ENCODE measurements around the gene AADAC. TPM values are rescaled to one million over a fixed set of nuclear protein-coding genes. Genes with fewer than 3 reads are reported as not detected.

Gene AADAC
- total and polyA plus RNA-seq, 11 donors = 3.0 TPM; not detected in 10

DNA sequence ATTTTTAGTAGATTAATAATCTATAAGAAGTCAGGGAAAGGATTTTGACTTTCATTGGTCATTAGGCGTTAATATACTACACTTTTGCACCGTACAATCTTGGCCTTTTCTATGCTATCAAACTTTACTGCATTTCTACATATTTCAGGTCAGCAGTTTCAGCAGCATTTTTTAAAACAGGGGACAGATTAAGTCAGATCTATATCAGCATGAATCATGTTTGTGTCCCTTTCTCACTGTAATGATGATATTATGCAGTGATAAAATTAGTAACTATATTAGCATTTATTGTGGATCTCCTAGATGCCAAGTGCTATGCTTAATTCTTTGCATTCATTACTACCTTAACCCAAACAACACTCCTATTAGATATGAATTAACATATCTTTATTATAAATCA lies 20.3 kb upstream of the AADAC start:
- intact Hi-C loops (cut with DNase I) = loop anchor here in 1 of 10 donors (1.0 kb wide), 1 partner anchor 41 kb away; no protein-coding TSS in a partner anchor
- 66 to 75% (median 69%) methylated on average over 2 of the region's 2 CpGs for WGBS, 4 donors
- Histone ChIP-seq H3K4me1 (no peaks in the 10 kb centered on the region), H3K27ac (no peak overlapping the region), H3K9me3 (no peaks in the 10 kb centered on the region), H3K27me3 (no peaks in the 10 kb centered on the region), H3K4me3 (no peak overlapping the region), H3K36me3 (no peaks in the 10 kb centered on the region)
- no peak for DNase-seq
- TF ChIP-seq POLR2A (IDR thresholded peaks at IDR 0.05) = no peak
- TF ChIP-seq, protein P1, sequence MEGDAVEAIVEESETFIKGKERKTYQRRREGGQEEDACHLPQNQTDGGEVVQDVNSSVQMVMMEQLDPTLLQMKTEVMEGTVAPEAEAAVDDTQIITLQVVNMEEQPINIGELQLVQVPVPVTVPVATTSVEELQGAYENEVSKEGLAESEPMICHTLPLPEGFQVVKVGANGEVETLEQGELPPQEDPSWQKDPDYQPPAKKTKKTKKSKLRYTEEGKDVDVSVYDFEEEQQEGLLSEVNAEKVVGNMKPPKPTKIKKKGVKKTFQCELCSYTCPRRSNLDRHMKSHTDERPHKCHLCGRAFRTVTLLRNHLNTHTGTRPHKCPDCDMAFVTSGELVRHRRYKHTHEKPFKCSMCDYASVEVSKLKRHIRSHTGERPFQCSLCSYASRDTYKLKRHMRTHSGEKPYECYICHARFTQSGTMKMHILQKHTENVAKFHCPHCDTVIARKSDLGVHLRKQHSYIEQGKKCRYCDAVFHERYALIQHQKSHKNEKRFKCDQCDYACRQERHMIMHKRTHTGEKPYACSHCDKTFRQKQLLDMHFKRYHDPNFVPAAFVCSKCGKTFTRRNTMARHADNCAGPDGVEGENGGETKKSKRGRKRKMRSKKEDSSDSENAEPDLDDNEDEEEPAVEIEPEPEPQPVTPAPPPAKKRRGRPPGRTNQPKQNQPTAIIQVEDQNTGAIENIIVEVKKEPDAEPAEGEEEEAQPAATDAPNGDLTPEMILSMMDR (IDR thresholded peaks at IDR 0.05) = no peak
- no peak for ATAC-seq

DNA sequence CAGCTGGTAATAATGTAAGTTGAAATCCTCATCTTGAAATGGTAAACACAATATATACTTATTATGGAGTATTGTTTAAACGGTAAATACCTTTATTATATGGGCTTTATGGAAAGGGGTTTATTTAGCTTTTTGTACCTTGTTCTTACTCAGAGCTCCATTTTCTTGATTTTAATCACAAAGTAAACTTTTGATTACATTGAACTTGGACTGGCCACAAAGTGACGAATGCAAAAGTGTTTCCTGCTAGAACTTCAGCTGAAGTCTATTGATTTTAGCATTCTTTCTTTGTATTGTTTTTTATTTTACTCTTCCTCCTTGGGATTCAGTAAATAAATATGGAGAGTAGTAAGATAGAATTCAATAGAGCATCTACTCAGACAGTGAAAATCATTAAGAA lies 19.8 kb upstream of the AADAC start:
- H3K27ac ChIP-seq = no peak overlapping the region
- TF ChIP-seq POLR2A (IDR thresholded peaks at IDR 0.05) = no peak
- no peaks in the 10 kb centered on the region for H3K36me3 ChIP-seq
- H3K9me3 ChIP-seq = no peaks in the 10 kb centered on the region
- ATAC-seq (no peak), DNase-seq (no peak)
- H3K27me3 ChIP-seq = no peaks in the 10 kb centered on the region
- H3K4me1 ChIP-seq = no peaks in the 10 kb centered on the region
- intact Hi-C loops (cut with DNase I) = no loop called here
- H3K4me3 ChIP-seq = no peak overlapping the region
- 85 to 94% (median 87%) methylated on average over 2 of the region's 2 CpGs for whole genome bisulfite sequencing, 4 donors

DNA sequence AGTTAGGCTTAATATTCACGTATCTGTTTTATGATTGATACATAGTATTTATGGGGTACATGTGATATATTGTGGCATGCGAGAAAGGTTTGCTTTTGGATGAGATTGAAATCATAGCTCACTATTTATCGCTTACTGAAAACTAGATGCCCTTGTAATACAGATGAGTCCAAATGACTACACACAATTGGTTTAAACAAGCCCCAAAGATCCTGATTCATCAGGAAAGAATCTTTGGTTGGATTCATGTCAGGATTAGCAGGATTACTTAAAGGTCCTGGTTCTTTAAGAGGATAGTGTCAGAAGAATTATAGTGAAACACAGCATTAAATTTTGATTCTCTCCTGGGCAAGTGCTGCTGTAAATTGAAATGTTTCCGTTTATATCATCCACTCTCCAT lies 18.6 kb upstream of the AADAC start:
- Histone ChIP-seq H3K4me3 (no peak overlapping the region), H3K4me1 (no peaks in the 10 kb centered on the region), H3K36me3 (no peaks in the 10 kb centered on the region), H3K27me3 (no peaks in the 10 kb centered on the region), H3K9me3 (no peaks in the 10 kb centered on the region), H3K27ac (no peak overlapping the region)
- ATAC-seq = no peak
- WGBS, 4 donors = 88 to 96% (median 92%) methylated on average over 4 of the region's 4 CpGs
- DNase-seq = no peak
- TF ChIP-seq POLR2A (IDR thresholded peaks at IDR 0.05) = no peak
- TF ChIP-seq, protein P1 (IDR thresholded peaks at IDR 0.05) = no peak
- intact Hi-C loops (cut with DNase I) = no loop called here

DNA sequence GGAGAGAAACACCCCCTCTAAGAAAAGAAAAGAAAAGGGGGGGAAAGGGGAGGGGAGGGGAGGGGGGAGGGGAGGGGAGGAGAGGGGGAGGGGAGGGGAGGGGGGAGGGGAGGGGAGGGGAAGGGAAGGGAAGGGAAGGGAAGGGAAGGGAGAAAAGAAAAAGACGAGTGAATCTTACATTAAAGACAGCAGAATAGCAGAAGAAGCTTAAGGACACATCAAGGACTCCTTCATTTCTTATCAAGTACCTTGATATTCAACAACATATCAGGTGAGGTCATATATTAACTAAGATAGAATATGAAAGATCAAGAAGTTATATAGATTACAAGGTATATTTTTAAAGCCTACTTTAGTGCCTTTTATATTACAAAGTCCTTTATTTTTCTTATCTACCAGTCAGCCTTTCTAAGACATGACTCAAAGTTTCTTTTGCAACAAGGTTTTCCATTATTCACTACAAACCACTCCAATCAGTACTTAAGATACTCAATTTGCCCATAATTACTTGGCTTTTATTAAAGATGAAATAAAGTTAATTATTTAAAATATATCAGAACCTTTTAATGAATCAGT lies 17.7 kb upstream of the AADAC start:
- Histone ChIP-seq H3K27ac (no peak overlapping the region), H3K4me3 (no peak overlapping the region), H3K27me3 (no peaks in the 10 kb centered on the region), H3K4me1 (no peaks in the 10 kb centered on the region), H3K36me3 (no peaks in the 10 kb centered on the region), H3K9me3 (no peaks in the 10 kb centered on the region)
- intact Hi-C loops (cut with DNase I) = no loop called here
- WGBS, 4 donors = 50 to 73% (median 60%) methylated on average over 1 of the region's 1 CpG
- TF ChIP-seq, protein P1 (IDR thresholded peaks at IDR 0.05) = no peak
- no peak for TF ChIP-seq POLR2A (IDR thresholded peaks at IDR 0.05)
- no peak for DNase-seq
- ATAC-seq = no peak

DNA sequence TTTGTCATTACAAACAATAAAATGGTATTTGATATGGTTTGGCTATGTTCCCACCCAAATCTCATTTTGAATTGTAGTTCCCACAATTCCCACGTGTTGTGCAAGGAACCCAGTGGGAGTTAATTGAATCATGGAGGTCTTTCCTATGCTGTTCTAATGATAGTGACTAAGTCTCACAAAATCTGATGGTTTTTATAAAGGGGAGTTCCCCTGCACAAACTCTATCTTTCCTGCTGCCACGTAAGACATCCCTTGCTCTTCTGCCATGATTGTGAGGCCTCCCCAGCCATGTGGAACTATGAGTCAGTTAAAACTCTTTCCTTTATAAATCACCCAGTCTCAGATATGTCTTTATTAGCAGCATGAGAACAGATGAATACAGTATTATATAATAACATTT lies 15.4 kb upstream of the AADAC start:
- no peaks in the 10 kb centered on the region for H3K36me3 ChIP-seq
- no peak overlapping the region for H3K4me3 ChIP-seq
- ATAC-seq = no peak
- TF ChIP-seq, protein P1 (IDR thresholded peaks at IDR 0.05) = no peak
- H3K4me1 ChIP-seq = no peaks in the 10 kb centered on the region
- no peak for DNase-seq
- no peak overlapping the region for H3K27ac ChIP-seq
- intact Hi-C loops (cut with DNase I) = no loop called here
- 71 to 80% (median 76%) methylated on average over 2 of the region's 2 CpGs for WGBS, 4 donors
- H3K9me3 ChIP-seq = no peaks in the 10 kb centered on the region
- no peaks in the 10 kb centered on the region for H3K27me3 ChIP-seq

Data from heart left ventricle (tissue), 16 donors.